Left lobe of liver (tissue), 2 donors: ENCODE data around the gene PIK3C2B. TPM values are rescaled to one million over a fixed set of nuclear protein-coding genes. Genes with fewer than 3 reads are reported as not detected.

Experiments
- ATAC-seq: fragments of 200-7000 bp; cut with Tn5 transposase; one replicate; pipeline ENCODE4 v1.9.1; 2020; ENCODE audit warnings: mild to moderate bottlenecking, moderate library complexity
- DNase-seq: peaks from one replicate; pipeline ENCODE4 v3.0.0-alpha.2; 2020; ENCODE audit warnings: low spot score
- total RNA-seq: library from RNA; stranded (reverse); gene quantifications from one replicate; pipeline ENCODE4 v1.2.1, GENCODE V29; 2021
- donor health status: DM: no; HTN: no; CAD: no; lungs with moderate emphysema.
- donor health status: DM: no; HTN: yes; CAD: no.

Gene PIK3C2B
- total RNA-seq, 1 donor from 2014 or later = 14.8 TPM

GRCh38 chr1:204447190-204447589 is 47.4 kb downstream of the PIK3C2B start:
- no peak for DNase-seq
- no peak for ATAC-seq

DNA sequence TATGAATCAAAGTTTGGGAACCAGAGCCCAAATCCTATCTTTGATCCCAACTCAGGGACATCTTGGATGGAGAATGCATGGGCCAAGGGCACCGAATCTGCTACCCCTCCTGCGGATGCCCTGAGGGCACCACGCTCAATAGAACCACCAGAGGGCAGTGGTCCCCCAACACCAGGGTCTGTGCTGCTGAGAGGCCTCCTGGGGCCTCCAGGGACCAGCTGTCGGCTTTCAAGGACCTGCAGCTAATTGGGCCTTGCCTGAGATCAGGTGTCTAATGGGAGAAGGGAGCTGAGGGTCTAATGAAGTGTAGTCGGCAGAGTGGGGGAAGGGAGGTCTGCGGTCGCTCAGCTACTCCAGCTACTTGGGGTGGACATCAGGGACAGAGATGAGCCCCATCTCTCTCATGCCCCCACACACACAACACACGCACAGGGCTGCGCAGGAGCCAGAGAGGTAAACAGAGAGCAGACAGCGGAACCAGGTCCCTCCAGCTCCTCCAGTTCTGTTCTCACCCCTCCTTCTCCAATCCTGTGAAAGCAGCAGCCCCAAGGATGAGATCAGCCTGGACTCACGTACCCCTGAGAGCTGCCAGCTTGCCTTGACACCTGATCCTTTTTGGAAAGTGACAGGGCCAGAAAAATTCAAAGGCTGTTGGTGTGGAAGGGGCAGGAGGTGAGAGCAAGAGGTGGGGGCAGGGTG is 48.0 kb downstream of the PIK3C2B start:
- ATAC-seq (peak; percentile 73), DNase-seq (peak; percentile 72)

- ATAC-seq (no peak), DNase-seq (no peak)
These were observed 48.7 kb downstream of the PIK3C2B start for GRCh38 chr1:204445860-204446412.

Other genes with a start within 250 kb of the PIK3C2B start
- gene PLEKHA6, start 134.9 kb downstream of the PIK3C2B start, total RNA-seq = 28.8 TPM
- gene PPP1R15B, start 83.0 kb downstream of the PIK3C2B start, total RNA-seq = 34.1 TPM
- 27.4 TPM for gene MDM4, start 21.6 kb upstream of the PIK3C2B start, total RNA-seq
- gene LRRN2, start 190.9 kb upstream of the PIK3C2B start, total RNA-seq = 0.15 TPM